ENCODE measurements around the gene OAS1.

DNA sequence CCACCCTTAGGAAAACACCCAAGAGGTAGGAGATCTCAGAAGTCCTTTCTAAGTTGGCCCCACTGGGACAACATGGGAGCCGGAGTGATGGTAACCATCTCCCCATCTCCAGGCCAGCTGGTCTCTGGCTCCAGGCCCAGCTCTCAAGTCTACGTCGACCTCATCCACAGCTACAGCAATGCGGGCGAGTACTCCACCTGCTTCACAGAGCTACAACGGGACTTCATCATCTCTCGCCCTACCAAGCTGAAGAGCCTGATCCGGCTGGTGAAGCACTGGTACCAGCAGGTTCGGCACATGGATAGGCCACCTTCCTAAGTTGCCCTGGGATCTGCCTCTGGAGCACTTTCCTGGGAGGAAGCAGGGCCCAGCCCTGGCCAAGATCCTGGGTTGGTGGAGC lies 60.5 kb downstream of the OAS1 start:
- no peak for TF ChIP-seq CTCF (IDR thresholded peaks at IDR 0.05; ENCODE audit: insufficient read depth, low read depth, low read length)
- no peak for TF ChIP-seq EZH2 (IDR thresholded peaks at IDR 0.05; ENCODE audit: insufficient read depth, low read length)
